Heart right ventricle (tissue), 16 donors: ENCODE measurements around the gene KRTAP4-8. TPM values are rescaled to one million over a fixed set of nuclear protein-coding genes. Genes with fewer than 3 reads are reported as not detected.

ENCODE experiments used
- ATAC-seq, 8 donors: fragments of 200-7000 bp; cut with Tn5 transposase; one replicate each; pipeline ENCODE4 v1.9.1; 2020; ENCODE audit warnings: mild to moderate bottlenecking in 8 of 8, moderate library complexity in 8 of 8, moderate number of reproducible peaks in 1 of 8
- DNase-seq, 2 donors: peaks; one replicate each; pipeline ENCODE4 v3.0.0-alpha.2; 2020
- H3K27ac ChIP-seq, 10 donors: fragments of 200-600 bp; sonication (generic) in 2 of 10; one replicate each; pipeline versions ENCODE4 v1.5.0 to v1.8.0; 2020 to 2022; ENCODE audit warnings: mild to moderate bottlenecking in 3 of 10
- H3K27me3 ChIP-seq, 7 donors: fragments of 200-600 bp; one replicate each; pipeline ENCODE4 v1.8.0; 2021 to 2022; ENCODE audit warnings: mild to moderate bottlenecking in 2 of 7
- H3K36me3 ChIP-seq, 9 donors: fragments of 200-600 bp; sonication (generic) in 1 of 9; one replicate each; pipeline versions ENCODE4 v1.5.0 to v1.8.0; 2020 to 2022; ENCODE audit warnings: mild to moderate bottlenecking in 2 of 9
- H3K4me1 ChIP-seq, 9 donors: fragments of 200-600 bp; sonication (generic) in 1 of 9; one replicate each; pipeline versions ENCODE4 v1.5.0 to v1.8.0; 2020 to 2022; ENCODE audit warnings: mild to moderate bottlenecking in 4 of 9
- H3K4me3 ChIP-seq, 10 donors: fragments of 200-600 bp; sonication (generic) in 2 of 10; one replicate each; pipeline versions ENCODE4 v1.5.0 to v1.8.0; 2020 to 2022; ENCODE audit warnings: mild to moderate bottlenecking in 7 of 10, moderate library complexity in 2 of 10
- H3K9me3 ChIP-seq, 11 donors: fragments of 200-600 bp in 10 of 11; sonication (generic) in 2 of 11; one replicate each; pipeline versions ENCODE4 v1.5.0 to v1.8.0; 2013 to 2022; ENCODE audit warnings: mild to moderate bottlenecking in 2 of 11, control low read depth in 1 of 11, moderate library complexity in 1 of 11
- WGBS, 2 donors: extraction: QIAGEN DNeasy Blood & Tissue Kit; methylation state at CpG; one replicate each; pipeline ENCODE4 v1.1.7; 2013; ENCODE audit warnings: inconsistent platforms in 1 of 2; 5-methylcytosine and 5-hydroxymethylcytosine counted together
- intact Hi-C, 10 donors: fragments of 100-400 bp; cut with DNase I; formaldehyde crosslinking; loops; one replicate each; pipeline versions ENCODE4 v1.11.1 to v1.14.2; 2022
- polyA plus RNA-seq, 2 donors: library from polyadenylated mRNA; stranded (reverse); fragments of 200-250 nt; gene quantifications; one replicate each; pipeline ENCODE4 v1.2.3, GENCODE V29; 2013
- total RNA-seq, 10 donors: library from RNA; stranded (reverse); fragmentation: NEBNext Ultra II Directional in 3 of 10; extraction: Animal tissue kit (Norgen Biotek cat#: 25700) in 3 of 10; gene quantifications; one replicate each; pipeline versions ENCODE4 v1.2.1 to v1.2.4, GENCODE V29; 2021 to 2023
- TF ChIP-seq, protein P1 (sequence below), 9 donors: fragments of 200-600 bp; sonication (generic) in 2 of 9; IDR thresholded peaks; one replicate each; pipeline versions ENCODE4 v1.5.0 to v1.8.0; 2021 to 2022; ENCODE audit warnings: antibody characterized with exemption in 9 of 9, mild to moderate bottlenecking in 5 of 9, moderate library complexity in 1 of 9
- donor health status: Arrhythmogenic right ventricular cardiomyopathy.
- donor health status: ischemic (EF 13 %, LVEDD 7.1; RV severe dilation, severe dysfunction).
- donor health status: healthy with polysubstance abuse.
- donor health status: DM: no; HTN: yes; CAD: no.
- donor health status: DM: no; HTN: no; CAD: no.
- donor health status: ischemic (EF 25% LVEDD 6.9; RV normal size, moderate dysfunction).
- donor health status: ischemic (EF 25% LVEDD 5.7; RV mildly dilated, moderate dysfunction).
- donor health status: healthy.
- donor health status: DM: yes; HTN: yes; CAD: no.
- donor health status: Ischemic cardiomyopathy.
- donor health status: ischemic (EF 35%, LVEDD 5.7; RV mildly dilated, moderate dysfunction).
- donor health status: nonischemic (EF 11% LVEDD 7.7; RV severe dilation, severe dysfunction).
- donor health status: DM: yes; HTN: yes; CAD: no.
- donor health status: PGD.
- donor health status: ischemic (EF 29% LVEDD 5.4; RV normal size, mild dysfunction).
- donor health status: nonischemic (EF 23%, LVEDD 6.1; RV moderate dilation, normal function).

Gene KRTAP4-8
- total and polyA plus RNA-seq, 12 donors = not detected

DNA sequence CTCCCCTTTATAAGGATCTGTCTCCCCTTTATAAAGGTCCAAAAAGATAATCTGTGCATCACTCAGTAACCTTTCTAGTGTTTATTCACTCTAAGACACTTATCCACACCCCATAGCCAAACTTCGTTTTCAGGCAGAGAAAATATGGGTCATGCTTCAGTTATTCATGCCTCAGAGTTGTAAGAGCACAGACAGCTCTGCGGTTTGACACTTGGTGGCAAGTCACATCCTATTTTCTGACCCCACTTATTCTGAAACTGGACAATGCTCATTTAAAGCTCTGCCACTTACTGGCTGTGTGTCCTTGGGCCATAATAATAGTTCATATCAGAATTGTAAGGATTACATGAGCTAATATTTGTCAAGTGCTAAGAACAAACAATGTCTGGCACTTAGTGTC is 48.8 kb downstream of the KRTAP4-8 start:
- ATAC-seq = no peak
- intact Hi-C loops = no loop called here

DNA sequence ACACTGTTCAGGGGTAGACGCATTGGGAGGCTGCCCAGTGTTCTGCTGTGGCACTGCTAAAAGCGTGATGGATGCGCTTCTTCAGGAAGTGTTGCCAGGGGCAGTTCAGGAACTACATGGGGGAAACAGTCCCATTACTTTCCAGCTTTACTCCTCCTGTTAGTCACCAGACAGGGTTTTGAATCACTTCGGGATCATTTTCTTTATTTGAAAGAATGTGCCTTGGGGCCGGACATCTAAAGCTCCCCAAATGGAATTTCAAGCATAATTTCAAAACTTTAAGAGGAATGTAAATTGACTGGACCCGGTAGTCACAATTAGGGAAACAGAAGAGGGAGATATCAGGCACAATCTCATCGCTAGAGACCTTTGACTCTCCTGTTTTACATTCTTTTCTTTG is 49.5 kb downstream of the KRTAP4-8 start:
- H3K27ac ChIP-seq = no peak overlapping the region
- H3K27me3 ChIP-seq = peaks cover 0 to 49% (median 29%) of the 10 kb centered on the region in 7 donors
- TF ChIP-seq, protein P1, sequence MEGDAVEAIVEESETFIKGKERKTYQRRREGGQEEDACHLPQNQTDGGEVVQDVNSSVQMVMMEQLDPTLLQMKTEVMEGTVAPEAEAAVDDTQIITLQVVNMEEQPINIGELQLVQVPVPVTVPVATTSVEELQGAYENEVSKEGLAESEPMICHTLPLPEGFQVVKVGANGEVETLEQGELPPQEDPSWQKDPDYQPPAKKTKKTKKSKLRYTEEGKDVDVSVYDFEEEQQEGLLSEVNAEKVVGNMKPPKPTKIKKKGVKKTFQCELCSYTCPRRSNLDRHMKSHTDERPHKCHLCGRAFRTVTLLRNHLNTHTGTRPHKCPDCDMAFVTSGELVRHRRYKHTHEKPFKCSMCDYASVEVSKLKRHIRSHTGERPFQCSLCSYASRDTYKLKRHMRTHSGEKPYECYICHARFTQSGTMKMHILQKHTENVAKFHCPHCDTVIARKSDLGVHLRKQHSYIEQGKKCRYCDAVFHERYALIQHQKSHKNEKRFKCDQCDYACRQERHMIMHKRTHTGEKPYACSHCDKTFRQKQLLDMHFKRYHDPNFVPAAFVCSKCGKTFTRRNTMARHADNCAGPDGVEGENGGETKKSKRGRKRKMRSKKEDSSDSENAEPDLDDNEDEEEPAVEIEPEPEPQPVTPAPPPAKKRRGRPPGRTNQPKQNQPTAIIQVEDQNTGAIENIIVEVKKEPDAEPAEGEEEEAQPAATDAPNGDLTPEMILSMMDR (IDR thresholded peaks at IDR 0.05) = no peak
- no peak overlapping the region for H3K4me3 ChIP-seq
- WGBS, 2 donors = 70 to 72% methylated on average over 7 of the region's 7 CpGs
- H3K36me3 ChIP-seq = no peaks in the 10 kb centered on the region
- no peaks in the 10 kb centered on the region for H3K4me1 ChIP-seq
- DNase-seq (no peak), ATAC-seq (no peak)
- intact Hi-C loops = no loop called here
- peaks cover 0 to 8% (median 0%) of the 10 kb centered on the region in 11 donors for H3K9me3 ChIP-seq

More for the DNA sequence above, 48.8 kb downstream of the KRTAP4-8 start:
- Histone ChIP-seq H3K9me3 (peaks cover 0 to 12% (median 0%) of the 10 kb centered on the region in 11 donors), H3K4me3 (no peak overlapping the region), H3K4me1 (no peaks in the 10 kb centered on the region), H3K36me3 (no peaks in the 10 kb centered on the region), H3K27me3 (peaks cover 0 to 51% (median 29%) of the 10 kb centered on the region in 7 donors), H3K27ac (no peak overlapping the region)
- WGBS, 2 donors = 42 to 65% methylated on average over 2 of the region's 2 CpGs
- DNase-seq = no peak
- TF ChIP-seq, protein P1 (IDR thresholded peaks at IDR 0.05) = no peak

Other genes with a start within 250 kb of the KRTAP4-8 start
Only the 30 nearest of the 38 such genes appear.
- not detected for gene KRT39, start 131.2 kb downstream of the KRTAP4-8 start, total RNA-seq
- gene KRT39, start 131.2 kb downstream of the KRTAP4-8 start, polyA plus RNA-seq = not detected
- not detected for gene KRT40, start 113.8 kb downstream of the KRTAP4-8 start, total RNA-seq
- not detected for gene KRT40, start 113.8 kb downstream of the KRTAP4-8 start, polyA plus RNA-seq
- gene KRTAP3-3, start 104.0 kb downstream of the KRTAP4-8 start, total RNA-seq = not detected
- gene KRTAP3-3, start 104.0 kb downstream of the KRTAP4-8 start, polyA plus RNA-seq = not detected
- not detected for gene KRTAP3-2, start 98.2 kb downstream of the KRTAP4-8 start, total RNA-seq
- not detected for gene KRTAP3-2, start 98.2 kb downstream of the KRTAP4-8 start, polyA plus RNA-seq
- not detected for gene KRTAP3-1, start 89.0 kb downstream of the KRTAP4-8 start, total RNA-seq
- gene KRTAP3-1, start 89.0 kb downstream of the KRTAP4-8 start, polyA plus RNA-seq = not detected
- not detected for gene KRTAP1-5, start 70.9 kb downstream of the KRTAP4-8 start, total RNA-seq
- gene KRTAP1-5, start 70.9 kb downstream of the KRTAP4-8 start, polyA plus RNA-seq = not detected
- not detected for gene KRTAP1-4, start 67.9 kb downstream of the KRTAP4-8 start, total RNA-seq
- not detected for gene KRTAP1-4, start 67.9 kb downstream of the KRTAP4-8 start, polyA plus RNA-seq
- gene KRTAP1-3, start 63.3 kb downstream of the KRTAP4-8 start, total RNA-seq = not detected
- gene KRTAP1-3, start 63.3 kb downstream of the KRTAP4-8 start, polyA plus RNA-seq = not detected
- not detected for gene KRTAP1-1, start 56.7 kb downstream of the KRTAP4-8 start, total RNA-seq
- gene KRTAP1-1, start 56.7 kb downstream of the KRTAP4-8 start, polyA plus RNA-seq = not detected
- gene KRTAP2-1, start 50.8 kb downstream of the KRTAP4-8 start, total RNA-seq = not detected
- not detected for gene KRTAP2-1, start 50.8 kb downstream of the KRTAP4-8 start, polyA plus RNA-seq
- gene KRTAP2-2, start 42.9 kb downstream of the KRTAP4-8 start, total RNA-seq = not detected
- gene KRTAP2-2, start 42.9 kb downstream of the KRTAP4-8 start, polyA plus RNA-seq = not detected
- gene KRTAP2-3, start 38.0 kb downstream of the KRTAP4-8 start, total RNA-seq = not detected
- gene KRTAP2-3, start 38.0 kb downstream of the KRTAP4-8 start, polyA plus RNA-seq = not detected
- not detected for gene KRTAP2-4, start 32.3 kb downstream of the KRTAP4-8 start, total RNA-seq
- not detected for gene KRTAP2-4, start 32.3 kb downstream of the KRTAP4-8 start, polyA plus RNA-seq
- gene KRTAP4-7, start 14.0 kb downstream of the KRTAP4-8 start, total RNA-seq = not detected
- not detected for gene KRTAP4-7, start 14.0 kb downstream of the KRTAP4-8 start, polyA plus RNA-seq
- not detected for gene KRTAP4-16, start 4.1 kb upstream of the KRTAP4-8 start, total RNA-seq
- not detected for gene KRTAP4-16, start 4.1 kb upstream of the KRTAP4-8 start, polyA plus RNA-seq
- gene KRTAP4-9, start 7.2 kb upstream of the KRTAP4-8 start, total RNA-seq = not detected
- gene KRTAP4-9, start 7.2 kb upstream of the KRTAP4-8 start, polyA plus RNA-seq = not detected
- not detected for gene KRTAP4-11, start 20.2 kb upstream of the KRTAP4-8 start, total RNA-seq
- gene KRTAP4-11, start 20.2 kb upstream of the KRTAP4-8 start, polyA plus RNA-seq = not detected
- not detected for gene KRTAP4-12, start 26.0 kb upstream of the KRTAP4-8 start, total RNA-seq
- gene KRTAP4-12, start 26.0 kb upstream of the KRTAP4-8 start, polyA plus RNA-seq = not detected
- gene KRTAP4-6, start 42.4 kb upstream of the KRTAP4-8 start, total RNA-seq = not detected
- gene KRTAP4-6, start 42.4 kb upstream of the KRTAP4-8 start, polyA plus RNA-seq = not detected
- not detected for gene KRTAP4-5, start 51.7 kb upstream of the KRTAP4-8 start, total RNA-seq
- not detected for gene KRTAP4-5, start 51.7 kb upstream of the KRTAP4-8 start, polyA plus RNA-seq
- gene KRTAP4-4, start 62.6 kb upstream of the KRTAP4-8 start, total RNA-seq = not detected
- not detected for gene KRTAP4-4, start 62.6 kb upstream of the KRTAP4-8 start, polyA plus RNA-seq
- gene KRTAP4-3, start 70.1 kb upstream of the KRTAP4-8 start, total RNA-seq = not detected
- gene KRTAP4-3, start 70.1 kb upstream of the KRTAP4-8 start, polyA plus RNA-seq = not detected
- not detected for gene KRTAP4-2, start 80.1 kb upstream of the KRTAP4-8 start, total RNA-seq
- not detected for gene KRTAP4-2, start 80.1 kb upstream of the KRTAP4-8 start, polyA plus RNA-seq
- gene KRTAP4-1, start 86.8 kb upstream of the KRTAP4-8 start, total RNA-seq = not detected
- gene KRTAP4-1, start 86.8 kb upstream of the KRTAP4-8 start, polyA plus RNA-seq = not detected
- not detected for gene KRTAP9-1, start 91.7 kb upstream of the KRTAP4-8 start, total RNA-seq
- not detected for gene KRTAP9-1, start 91.7 kb upstream of the KRTAP4-8 start, polyA plus RNA-seq
- not detected for gene KRTAP9-2, start 128.5 kb upstream of the KRTAP4-8 start, total RNA-seq
- gene KRTAP9-2, start 128.5 kb upstream of the KRTAP4-8 start, polyA plus RNA-seq = not detected
- gene KRTAP9-3, start 134.3 kb upstream of the KRTAP4-8 start, total RNA-seq = not detected
- not detected for gene KRTAP9-3, start 134.3 kb upstream of the KRTAP4-8 start, polyA plus RNA-seq
- gene KRTAP9-8, start 139.9 kb upstream of the KRTAP4-8 start, total RNA-seq = not detected
- gene KRTAP9-8, start 139.9 kb upstream of the KRTAP4-8 start, polyA plus RNA-seq = not detected
- gene KRTAP9-4, start 151.5 kb upstream of the KRTAP4-8 start, total RNA-seq = not detected
- not detected for gene KRTAP9-4, start 151.5 kb upstream of the KRTAP4-8 start, polyA plus RNA-seq
- gene KRTAP9-9, start 157.2 kb upstream of the KRTAP4-8 start, total RNA-seq = not detected
- gene KRTAP9-9, start 157.2 kb upstream of the KRTAP4-8 start, polyA plus RNA-seq = not detected